22Rv1 (cell line): ENCODE results near the gene HMGN5.

Experiments
- CTCF ChIP-seq: fragments of 450-650 bp; IDR thresholded peaks from 2 replicates; pipeline ENCODE4 v1.5.1; 2017; ENCODE audit warnings: mild to moderate bottlenecking
- ZFX ChIP-seq: fragments of 450-650 bp; IDR thresholded peaks from 2 replicates; pipeline ENCODE4 v1.6.1; 2017; ENCODE audit warnings: antibody characterized with exemption, borderline replicate concordance

- TF ChIP-seq CTCF (no peak), ZFX (no peak)
Measured at GRCh38 chrX:81208916-81209315, 7.2 kb upstream of the HMGN5 start.
